NB4 (cell line): ENCODE data around the gene MALAT1.

ENCODE experiments used
- DNase-seq: peaks from one replicate; pipeline ENCODE4 v3.0.0; 2010; ENCODE audit warnings: low read depth
- H3K4me3 ChIP-seq: one replicate; pipeline ENCODE4 v1.5.1; 2011; ENCODE audit warnings: mild to moderate bottlenecking, low read depth, low read length, moderate library complexity
- MYC ChIP-seq: IDR thresholded peaks from 2 replicates; pipeline ENCODE4 v1.6.1; 2011; ENCODE audit warnings: low read depth, low read length
- POLR2A ChIP-seq: IDR thresholded peaks from 2 replicates; pipeline ENCODE4 v1.6.1; 2011; ENCODE audit warnings: mild to moderate bottlenecking; ENCODE audit not compliant: insufficient read length; ENCODE audit errors: extremely low read depth
- TF ChIP-seq, protein P1 (sequence below): IDR thresholded peaks from one replicate; pipeline ENCODE4 v1.5.1; 2012; ENCODE audit warnings: low read depth, low read length
- TF ChIP-seq, protein P2 (sequence below): IDR thresholded peaks from 2 replicates; pipeline ENCODE4 v1.6.1; 2011; ENCODE audit warnings: low read depth, low read length

Gene MALAT1

DNA sequence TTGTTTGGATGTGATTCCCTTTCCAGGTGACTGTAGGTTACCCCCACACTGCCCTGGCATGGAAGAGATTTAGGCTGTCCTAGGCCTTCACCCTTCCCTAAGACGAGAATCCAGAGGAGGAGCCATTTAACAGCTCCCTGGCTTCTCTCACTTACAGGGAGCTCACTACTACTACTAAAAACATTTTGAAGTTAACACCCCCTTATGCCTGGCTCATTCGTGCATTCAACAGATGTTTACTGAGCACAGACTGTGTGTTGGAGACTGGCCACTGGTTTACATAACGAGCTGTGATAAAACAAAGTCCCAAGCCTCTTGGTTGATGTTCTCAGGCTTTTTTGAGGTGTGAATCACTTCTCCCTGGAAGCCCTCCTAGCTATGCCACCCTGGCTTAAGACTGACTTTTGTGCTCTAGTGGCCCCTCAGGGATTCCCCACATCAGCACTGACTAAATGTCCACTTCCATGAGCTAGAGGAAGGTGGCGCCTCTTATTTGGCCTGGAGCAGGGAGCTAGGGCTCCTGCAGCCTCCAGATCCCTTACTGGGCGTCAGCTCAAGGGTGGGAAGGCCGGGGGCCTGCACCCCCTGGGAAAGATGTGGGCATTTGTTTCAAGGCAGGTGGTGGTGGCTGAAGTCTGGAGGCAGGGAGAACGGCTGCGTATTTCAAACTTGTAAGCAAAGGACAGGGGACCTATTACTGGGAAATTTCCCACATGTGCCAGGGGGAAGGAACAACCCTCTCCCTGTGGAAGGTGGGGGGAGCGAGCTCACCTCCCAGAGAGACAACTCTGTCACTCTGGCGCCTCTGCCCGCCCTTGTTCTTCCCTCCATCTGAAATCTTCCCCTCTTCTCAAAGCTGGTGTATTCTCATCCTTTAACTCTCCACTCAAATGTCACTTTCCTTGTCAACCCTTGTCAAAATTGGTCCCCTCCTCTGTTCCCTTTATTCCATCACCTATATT lies 19.4 kb upstream of the MALAT1 start:
- TF ChIP-seq MYC: no peak
- TF ChIP-seq, protein P1, sequence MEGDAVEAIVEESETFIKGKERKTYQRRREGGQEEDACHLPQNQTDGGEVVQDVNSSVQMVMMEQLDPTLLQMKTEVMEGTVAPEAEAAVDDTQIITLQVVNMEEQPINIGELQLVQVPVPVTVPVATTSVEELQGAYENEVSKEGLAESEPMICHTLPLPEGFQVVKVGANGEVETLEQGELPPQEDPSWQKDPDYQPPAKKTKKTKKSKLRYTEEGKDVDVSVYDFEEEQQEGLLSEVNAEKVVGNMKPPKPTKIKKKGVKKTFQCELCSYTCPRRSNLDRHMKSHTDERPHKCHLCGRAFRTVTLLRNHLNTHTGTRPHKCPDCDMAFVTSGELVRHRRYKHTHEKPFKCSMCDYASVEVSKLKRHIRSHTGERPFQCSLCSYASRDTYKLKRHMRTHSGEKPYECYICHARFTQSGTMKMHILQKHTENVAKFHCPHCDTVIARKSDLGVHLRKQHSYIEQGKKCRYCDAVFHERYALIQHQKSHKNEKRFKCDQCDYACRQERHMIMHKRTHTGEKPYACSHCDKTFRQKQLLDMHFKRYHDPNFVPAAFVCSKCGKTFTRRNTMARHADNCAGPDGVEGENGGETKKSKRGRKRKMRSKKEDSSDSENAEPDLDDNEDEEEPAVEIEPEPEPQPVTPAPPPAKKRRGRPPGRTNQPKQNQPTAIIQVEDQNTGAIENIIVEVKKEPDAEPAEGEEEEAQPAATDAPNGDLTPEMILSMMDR: peak; percentile 23
- peak; percentile 51 for DNase-seq
- H3K4me3 ChIP-seq: no peak overlapping the region

DNA sequence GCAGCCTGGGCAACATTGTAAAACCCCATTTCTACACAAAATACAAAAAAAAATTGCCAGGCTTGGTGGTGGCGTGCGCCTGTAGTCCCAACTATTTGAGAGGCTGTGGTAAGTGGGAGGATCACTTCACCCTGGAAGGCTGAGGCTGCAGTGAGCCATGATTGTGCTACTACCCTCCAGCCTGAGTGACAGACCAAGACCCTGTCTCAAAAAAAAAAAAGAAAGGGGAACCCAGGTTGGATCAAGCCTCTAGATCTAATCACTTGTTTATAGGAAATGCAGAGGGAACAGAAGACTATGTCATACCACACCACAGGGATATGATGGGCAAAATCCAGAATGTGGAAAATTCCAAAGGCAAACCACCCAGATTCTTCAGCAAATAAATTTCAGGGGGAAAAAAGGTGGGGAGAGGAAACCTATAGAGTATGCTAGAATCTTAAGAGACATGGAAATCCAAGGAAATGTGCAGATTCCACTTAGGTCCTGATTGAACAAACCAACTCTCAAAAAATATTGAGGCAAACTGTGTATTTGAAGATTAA lies 16.5 kb upstream of the MALAT1 start:
- TF ChIP-seq, protein P2, sequence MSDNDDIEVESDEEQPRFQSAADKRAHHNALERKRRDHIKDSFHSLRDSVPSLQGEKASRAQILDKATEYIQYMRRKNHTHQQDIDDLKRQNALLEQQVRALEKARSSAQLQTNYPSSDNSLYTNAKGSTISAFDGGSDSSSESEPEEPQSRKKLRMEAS: no peak
- TF ChIP-seq, protein P1: no peak
- TF ChIP-seq POLR2A: no peak
- TF ChIP-seq MYC: no peak
- peak; percentile 40 for DNase-seq
- no peak overlapping the region for H3K4me3 ChIP-seq

DNA sequence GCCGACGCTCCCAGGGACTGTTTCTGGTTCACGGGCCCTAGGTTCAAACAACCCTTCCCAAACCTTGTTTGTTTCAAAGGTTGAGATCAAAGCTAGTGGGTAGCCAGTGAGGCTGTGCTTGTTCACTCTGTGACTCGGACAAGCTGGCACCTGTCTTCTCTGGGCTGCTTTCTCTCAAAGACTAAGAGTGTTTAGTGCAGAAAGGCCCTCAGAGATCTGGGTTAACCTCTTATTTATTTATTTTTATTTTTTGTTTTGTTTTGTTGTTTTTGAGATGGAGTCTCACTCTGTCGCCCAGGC lies 13.0 kb upstream of the MALAT1 start:
- TF ChIP-seq POLR2A (no peak), MYC (no peak)
- TF ChIP-seq, protein P1: no peak
- TF ChIP-seq, protein P2: no peak
- DNase-seq: no peak
- H3K4me3 ChIP-seq: no peak overlapping the region

DNA sequence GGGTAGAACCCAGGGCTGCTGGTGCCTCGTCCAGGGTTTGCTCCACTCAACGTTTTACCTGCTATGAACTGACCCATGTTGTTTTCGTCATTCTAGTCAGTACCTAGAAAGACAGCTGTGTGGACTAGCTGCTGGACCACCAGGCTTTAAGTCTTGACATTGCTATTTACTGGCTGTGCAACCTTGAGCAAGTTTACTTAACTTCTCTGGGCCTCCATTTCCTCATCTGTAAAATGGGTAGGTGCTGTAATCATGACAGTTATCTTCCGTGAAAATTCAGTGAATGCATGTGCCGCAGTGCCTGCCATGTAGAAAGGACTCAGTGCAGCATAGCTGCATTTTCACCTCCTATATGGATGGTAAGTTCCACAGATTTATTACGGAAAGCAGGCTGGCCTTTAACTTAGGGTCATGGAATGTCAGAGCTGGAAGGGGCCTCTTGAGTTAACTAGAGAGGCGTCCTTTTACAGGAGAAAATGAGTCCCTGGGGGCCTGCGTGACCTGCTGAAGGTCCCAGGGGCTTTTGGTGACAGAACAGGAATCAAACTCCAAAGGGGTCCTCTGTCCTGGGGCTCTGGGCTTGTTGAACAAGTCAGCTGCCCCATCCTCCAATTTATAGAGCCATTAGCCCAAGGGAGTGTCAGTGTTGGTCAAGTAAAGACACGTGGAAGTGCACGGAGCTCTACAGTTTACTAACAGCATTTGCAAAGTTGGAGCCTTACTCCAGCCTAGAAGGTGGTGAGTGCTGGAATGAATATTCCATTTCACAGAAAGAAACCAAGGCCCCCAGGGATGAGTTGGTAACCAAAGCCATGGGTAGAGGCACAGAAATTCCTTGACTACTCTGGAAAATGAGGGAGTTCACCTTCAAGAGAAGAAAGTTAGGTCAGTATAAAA lies 12.0 kb upstream of the MALAT1 start:
- TF ChIP-seq, protein P1: no peak
- TF ChIP-seq MYC: no peak
- TF ChIP-seq, protein P2: no peak
- no peak for TF ChIP-seq POLR2A
- peak; percentile 29 for DNase-seq
- no peak overlapping the region for H3K4me3 ChIP-seq

DNA sequence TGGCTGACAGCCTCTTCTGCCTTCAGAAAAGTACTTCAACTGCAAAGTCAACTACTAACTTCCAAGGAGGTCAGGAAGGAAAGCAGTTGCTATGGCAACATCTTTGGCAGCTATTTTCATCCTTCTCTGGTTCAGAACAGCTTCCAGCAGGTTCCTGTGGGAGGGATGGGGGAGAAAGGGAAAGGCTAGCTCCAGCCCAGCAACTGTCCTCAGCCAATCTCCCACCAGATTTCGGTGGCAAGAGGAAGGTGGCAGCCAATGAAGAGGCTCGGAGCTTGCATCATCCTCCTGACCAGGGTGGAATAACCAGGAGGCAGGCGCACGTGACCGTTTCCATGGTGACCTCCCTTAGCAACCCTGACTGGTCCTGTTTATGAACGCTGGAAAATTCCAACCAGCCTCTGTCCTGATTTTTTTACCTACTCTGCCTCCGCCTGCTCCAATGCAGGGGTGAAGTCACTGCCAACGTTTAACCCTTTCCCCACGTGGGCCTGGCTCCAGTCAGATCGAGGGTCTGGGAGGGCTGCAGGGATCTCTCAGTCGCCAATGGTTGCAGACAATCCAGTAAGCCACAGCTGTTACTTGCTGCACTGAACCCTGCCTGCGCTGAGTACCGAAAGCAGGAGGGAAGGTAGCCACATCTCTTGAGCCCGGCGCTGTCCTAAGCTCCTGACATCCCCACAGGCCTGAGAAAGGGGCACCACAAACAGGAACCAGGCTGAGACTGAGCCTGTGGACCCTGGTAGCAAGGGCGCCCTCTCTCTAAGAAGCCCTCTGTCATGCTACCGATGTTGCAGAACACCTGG lies 11.2 kb upstream of the MALAT1 start:
- TF ChIP-seq MYC: no peak
- TF ChIP-seq POLR2A: no peak
- TF ChIP-seq, protein P1: no peak
- TF ChIP-seq, protein P2: peak; percentile 76
- DNase-seq: peak; percentile 66
- no peak overlapping the region for H3K4me3 ChIP-seq
